ENCODE data around the gene DEK.

DEK gene

GRCh38 chr6:18293076-18293904, 29.0 kb upstream of the DEK start:
- no peak overlapping the region for H3K9ac ChIP-seq (ENCODE audit: low read length)
- no peaks in the 10 kb centered on the region for H3K27me3 ChIP-seq (ENCODE audit: low read length)
- no peaks in the 10 kb centered on the region for H4K20me1 ChIP-seq (ENCODE audit: low read depth, low read length)
- no peaks in the 10 kb centered on the region for H3F3A ChIP-seq (ENCODE audit: insufficient read depth)
- no peak overlapping the region for H3K27ac ChIP-seq (ENCODE audit: low read depth, low read length)
- no peaks in the 10 kb centered on the region for H3K9me3 ChIP-seq (ENCODE audit: insufficient read depth, low read length)
- H2AFZ ChIP-seq (ENCODE audit: low read depth, low read length, severe bottlenecking), result no peak overlapping the region
- no peak overlapping the region for H3K4me2 ChIP-seq (ENCODE audit: low read depth, low read length, poor library complexity, severe bottlenecking)
- H3K4me3 ChIP-seq (ENCODE audit: insufficient read depth, low read length, poor library complexity, severe bottlenecking), result no peak overlapping the region
- H3K36me3 ChIP-seq (ENCODE audit: low read length), result no peaks in the 10 kb centered on the region
- no peaks in the 10 kb centered on the region for H3K9me2 ChIP-seq (replicated peaks; ENCODE audit: insufficient read depth, low read length)
- no peak for TF ChIP-seq EZH2phosphoT487 (conservative IDR thresholded peaks at IDR 0.05; ENCODE audit: low read length)
- TF ChIP-seq CTCF (IDR thresholded peaks at IDR 0.05; ENCODE audit: insufficient read depth, low read length, poor library complexity, severe bottlenecking), result no peak
- H3K79me2 ChIP-seq (ENCODE audit: insufficient read depth, low read length), result no peaks in the 10 kb centered on the region

GRCh38 chr6:18289283-18289682, 25.0 kb upstream of the DEK start:
- Histone ChIP-seq H3K9me2 (replicated peaks; ENCODE audit: insufficient read depth, low read length) (no peaks in the 10 kb centered on the region), H3K27me3 (ENCODE audit: low read length) (no peaks in the 10 kb centered on the region), H3K27ac (ENCODE audit: low read depth, low read length) (no peak overlapping the region), H3K4me3 (ENCODE audit: insufficient read depth, low read length, poor library complexity, severe bottlenecking) (no peak overlapping the region), H3F3A (ENCODE audit: insufficient read depth) (no peaks in the 10 kb centered on the region), H3K9me3 (ENCODE audit: insufficient read depth, low read length) (no peaks in the 10 kb centered on the region), H3K36me3 (ENCODE audit: low read length) (no peaks in the 10 kb centered on the region), H2AFZ (ENCODE audit: low read depth, low read length, severe bottlenecking) (no peak overlapping the region), H3K79me2 (ENCODE audit: insufficient read depth, low read length) (no peaks in the 10 kb centered on the region), H4K20me1 (ENCODE audit: low read depth, low read length) (no peaks in the 10 kb centered on the region), H3K4me2 (ENCODE audit: low read depth, low read length, poor library complexity, severe bottlenecking) (no peak overlapping the region), H3K9ac (ENCODE audit: low read length) (no peak overlapping the region)
- TF ChIP-seq EZH2phosphoT487 (conservative IDR thresholded peaks at IDR 0.05; ENCODE audit: low read length) (no peak), CTCF (IDR thresholded peaks at IDR 0.05; ENCODE audit: insufficient read depth, low read length, poor library complexity, severe bottlenecking) (no peak)

DNA sequence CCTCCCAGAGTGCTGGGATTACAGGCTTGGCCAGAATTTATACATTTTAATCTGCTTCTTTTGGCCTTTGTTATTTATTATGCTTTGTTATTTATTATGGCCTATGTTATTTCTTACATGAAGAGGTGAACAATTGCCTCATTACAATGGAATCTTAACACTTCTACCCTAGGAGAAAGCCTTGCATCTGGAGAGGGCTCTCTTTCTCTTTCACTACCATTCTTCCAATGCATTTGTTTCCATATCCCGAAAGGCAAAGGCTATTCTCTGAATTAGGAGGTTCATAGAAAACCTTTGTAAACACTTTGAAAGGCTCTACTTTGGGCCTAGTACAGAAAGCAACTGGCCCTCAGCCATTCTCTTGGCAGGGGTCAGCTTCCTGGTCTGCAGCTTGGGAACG, 19.9 kb upstream of the DEK start:
- H2AFZ ChIP-seq (ENCODE audit: low read depth, low read length, severe bottlenecking), result no peak overlapping the region
- no peaks in the 10 kb centered on the region for H3K79me2 ChIP-seq (ENCODE audit: insufficient read depth, low read length)
- H3K9ac ChIP-seq (ENCODE audit: low read length), result no peak overlapping the region
- H3F3A ChIP-seq (ENCODE audit: insufficient read depth), result no peaks in the 10 kb centered on the region
- H3K27me3 ChIP-seq (ENCODE audit: low read length), result no peaks in the 10 kb centered on the region
- TF ChIP-seq EZH2phosphoT487 (conservative IDR thresholded peaks at IDR 0.05; ENCODE audit: low read length) (no peak), CTCF (IDR thresholded peaks at IDR 0.05; ENCODE audit: insufficient read depth, low read length, poor library complexity, severe bottlenecking) (no peak)
- no peaks in the 10 kb centered on the region for H4K20me1 ChIP-seq (ENCODE audit: low read depth, low read length)
- no peak overlapping the region for H3K4me2 ChIP-seq (ENCODE audit: low read depth, low read length, poor library complexity, severe bottlenecking)
- H3K36me3 ChIP-seq (ENCODE audit: low read length), result no peaks in the 10 kb centered on the region
- no peak overlapping the region for H3K27ac ChIP-seq (ENCODE audit: low read depth, low read length)
- H3K9me2 ChIP-seq (replicated peaks; ENCODE audit: insufficient read depth, low read length), result no peaks in the 10 kb centered on the region
- no peak overlapping the region for H3K4me3 ChIP-seq (ENCODE audit: insufficient read depth, low read length, poor library complexity, severe bottlenecking)
- H3K9me3 ChIP-seq (ENCODE audit: insufficient read depth, low read length), result no peaks in the 10 kb centered on the region
